GM12864 (cell line): ENCODE data around the gene RHOT2.

ENCODE experiments used
- DNase-seq: peaks from one replicate; pipeline ENCODE4 v3.0.0-alpha.2; 2011; ENCODE audit warnings: low read depth
- H3K4me3 ChIP-seq: 2 replicates; pipeline ENCODE4 v1.5.1; 2011; ENCODE audit warnings: mild to moderate bottlenecking, low read depth, low read length, control low read depth
- TF ChIP-seq, protein P1 (sequence below): IDR thresholded peaks from 2 replicates; pipeline ENCODE4 v1.5.1; 2011; ENCODE audit warnings: low read depth, mild to moderate bottlenecking, moderate library complexity, low read length, control low read depth, inconsistent platforms; ENCODE audit errors: missing control alignments

RHOT2 gene

DNA sequence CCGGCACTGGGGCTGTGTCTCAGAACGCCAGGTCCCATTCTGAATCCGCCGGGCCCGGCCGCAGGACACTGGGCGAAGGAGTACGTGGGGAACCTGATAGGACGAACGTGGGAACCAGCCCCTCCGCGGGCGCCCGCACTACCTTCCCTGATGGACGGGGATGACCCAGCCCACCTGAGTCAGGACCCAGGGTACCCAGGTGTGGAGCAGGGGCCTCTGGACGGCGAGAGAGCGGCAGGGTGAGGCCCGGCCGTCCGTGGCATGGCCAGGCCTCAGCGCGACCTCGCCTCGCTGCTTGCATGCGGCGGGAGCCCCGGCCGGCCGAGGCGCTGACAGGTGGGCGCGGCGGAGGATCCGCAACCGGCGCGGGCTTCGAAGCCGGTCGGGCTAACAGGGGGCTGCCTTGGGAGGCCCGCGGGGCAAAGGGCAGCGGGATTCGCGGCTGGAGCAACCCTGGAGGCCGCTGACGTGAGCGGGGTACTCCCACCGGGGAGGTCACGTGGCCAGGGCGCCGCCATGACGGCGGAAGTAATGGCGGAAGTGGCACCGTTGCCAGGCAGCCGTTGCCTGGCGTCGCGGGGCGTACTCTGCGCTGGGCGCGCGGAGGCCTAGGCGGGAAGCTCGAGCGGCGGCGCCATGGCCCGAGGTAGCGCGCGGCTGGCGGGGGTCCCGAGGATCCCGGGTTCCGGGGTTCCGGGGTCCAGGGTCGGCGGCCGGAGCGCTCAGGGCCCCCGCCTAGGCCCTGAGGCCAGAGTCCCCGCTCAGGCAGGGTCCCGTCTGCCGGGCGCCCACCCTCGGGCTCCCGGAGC, 18.9 kb upstream of the RHOT2 start, which contains the start of gene WDR90:
TSS of gene WDR90 (plus strand) at position 585 of the 809 bp plus-strand sequence. CDS start at position 637, 52 bp downstream.
- peak; percentile 69 for DNase-seq
- TF ChIP-seq, protein P1, sequence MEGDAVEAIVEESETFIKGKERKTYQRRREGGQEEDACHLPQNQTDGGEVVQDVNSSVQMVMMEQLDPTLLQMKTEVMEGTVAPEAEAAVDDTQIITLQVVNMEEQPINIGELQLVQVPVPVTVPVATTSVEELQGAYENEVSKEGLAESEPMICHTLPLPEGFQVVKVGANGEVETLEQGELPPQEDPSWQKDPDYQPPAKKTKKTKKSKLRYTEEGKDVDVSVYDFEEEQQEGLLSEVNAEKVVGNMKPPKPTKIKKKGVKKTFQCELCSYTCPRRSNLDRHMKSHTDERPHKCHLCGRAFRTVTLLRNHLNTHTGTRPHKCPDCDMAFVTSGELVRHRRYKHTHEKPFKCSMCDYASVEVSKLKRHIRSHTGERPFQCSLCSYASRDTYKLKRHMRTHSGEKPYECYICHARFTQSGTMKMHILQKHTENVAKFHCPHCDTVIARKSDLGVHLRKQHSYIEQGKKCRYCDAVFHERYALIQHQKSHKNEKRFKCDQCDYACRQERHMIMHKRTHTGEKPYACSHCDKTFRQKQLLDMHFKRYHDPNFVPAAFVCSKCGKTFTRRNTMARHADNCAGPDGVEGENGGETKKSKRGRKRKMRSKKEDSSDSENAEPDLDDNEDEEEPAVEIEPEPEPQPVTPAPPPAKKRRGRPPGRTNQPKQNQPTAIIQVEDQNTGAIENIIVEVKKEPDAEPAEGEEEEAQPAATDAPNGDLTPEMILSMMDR, result no peak
- peak within 1 kb of the TSS; percentile 86 for H3K4me3 ChIP-seq

DNA sequence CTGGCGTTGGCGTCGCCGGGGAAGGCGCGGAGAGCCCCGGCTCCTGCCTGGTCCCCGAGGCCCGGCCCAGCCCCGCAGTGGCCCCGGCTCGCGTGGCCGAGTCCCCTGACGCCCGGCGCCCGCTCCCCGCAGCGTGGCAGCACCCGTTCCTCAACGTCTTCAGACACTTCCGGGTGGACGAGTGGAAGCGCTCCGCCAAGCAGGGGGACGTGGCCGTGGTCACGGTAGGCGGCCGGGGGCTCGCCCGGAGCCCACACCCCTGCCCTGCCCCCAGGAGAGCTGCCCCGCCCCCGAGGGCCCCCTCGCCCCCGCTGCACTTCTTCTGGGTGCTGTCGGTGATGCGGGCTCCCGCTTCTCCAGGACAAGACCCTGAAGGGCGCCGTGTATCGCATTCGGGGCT, 18.3 kb upstream of the RHOT2 start:
- H3K4me3 ChIP-seq, result peak overlapping the region; percentile 86
- TF ChIP-seq, protein P1, result no peak

DNA sequence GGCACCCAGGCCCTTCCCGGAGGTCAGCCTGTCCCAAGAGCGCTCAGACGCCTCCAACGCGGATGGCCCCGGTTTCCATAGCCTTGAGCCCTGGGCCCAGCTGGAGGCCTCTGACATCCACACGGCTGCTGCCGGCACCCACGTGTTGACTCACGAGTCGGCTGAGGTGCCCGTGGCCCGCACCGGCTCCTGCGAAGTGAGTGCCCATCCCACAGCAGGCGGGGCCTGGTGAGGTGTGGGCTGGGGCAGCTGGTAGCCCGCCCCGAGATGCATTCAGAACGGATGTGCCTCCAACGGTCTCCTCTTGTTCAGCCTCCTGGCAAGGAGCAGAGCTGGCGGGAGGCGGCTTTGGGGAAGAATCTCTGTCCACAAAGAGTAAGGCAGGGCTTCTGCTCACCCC, 16.1 kb upstream of the RHOT2 start:
- TF ChIP-seq, protein P1, result no peak
- no peak overlapping the region for H3K4me3 ChIP-seq
- DNase-seq, result no peak

More for the DNA sequence above, 18.3 kb upstream of the RHOT2 start:
- no peak for DNase-seq

DNA sequence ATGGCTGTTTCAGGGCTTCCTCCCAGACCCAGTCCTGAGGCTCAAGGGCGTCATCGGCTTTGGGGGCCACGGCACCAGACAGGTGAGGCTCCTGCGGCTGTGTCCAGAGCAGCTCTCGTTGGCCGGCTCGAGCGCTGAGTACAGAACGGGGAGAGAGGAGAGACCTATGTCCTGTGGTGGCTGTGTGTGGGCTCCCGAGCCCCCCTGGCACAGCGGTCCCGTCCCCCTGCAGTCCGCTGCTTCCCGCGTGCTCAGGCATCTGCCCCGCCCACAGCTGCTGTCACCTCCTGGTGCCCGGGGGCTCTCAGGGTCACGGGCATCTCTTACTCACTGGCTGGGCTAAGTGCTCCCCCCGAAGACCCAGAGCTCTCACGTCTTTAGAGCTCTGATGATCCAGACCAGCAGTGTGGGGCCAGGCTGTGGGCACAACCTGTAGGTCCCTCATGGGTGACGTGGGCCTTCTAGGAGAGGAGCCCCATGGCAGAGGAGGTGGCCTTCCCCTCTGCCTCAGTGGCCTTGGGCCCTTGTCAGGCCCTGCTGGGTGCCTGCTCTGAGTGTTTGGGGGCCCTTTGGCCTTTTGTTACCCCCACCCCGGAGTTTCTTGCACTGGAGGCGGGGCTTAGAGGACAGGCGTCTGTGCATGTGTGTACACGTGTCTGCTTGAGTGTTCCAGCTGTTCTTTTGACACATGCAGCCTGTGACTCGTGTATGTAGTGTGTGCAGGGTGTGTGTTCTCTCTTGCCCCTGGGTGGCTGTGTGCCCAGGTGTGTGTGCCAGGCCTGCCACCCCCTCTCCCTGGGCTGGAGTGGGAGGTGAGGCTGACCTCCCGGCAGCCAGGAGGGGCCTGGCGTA, 15.3 kb upstream of the RHOT2 start:
- TF ChIP-seq, protein P1, result no peak
- H3K4me3 ChIP-seq, result no peak overlapping the region
- no peak for DNase-seq

DNA sequence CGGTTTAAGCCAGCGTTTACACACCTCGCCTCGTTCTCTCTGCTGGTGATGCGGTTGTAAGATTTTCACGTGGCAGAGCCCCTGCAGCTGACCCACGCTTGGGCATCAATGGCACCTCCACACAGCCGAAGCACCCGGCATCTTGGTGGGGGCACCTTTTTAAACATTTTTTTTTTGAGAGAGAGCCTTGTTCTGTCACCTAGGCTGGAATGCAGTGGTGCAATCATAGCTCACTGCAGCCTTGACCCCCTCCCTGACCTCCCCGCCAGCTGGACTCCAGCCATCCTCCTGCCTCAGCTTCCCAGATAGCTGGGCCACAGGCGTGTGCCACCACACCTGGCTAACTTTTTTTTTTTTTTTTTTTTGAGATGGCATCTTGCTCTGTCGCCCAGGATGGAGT, 13.9 kb upstream of the RHOT2 start:
- H3K4me3 ChIP-seq, result no peak overlapping the region
- DNase-seq, result no peak
- TF ChIP-seq, protein P1, result no peak

DNA sequence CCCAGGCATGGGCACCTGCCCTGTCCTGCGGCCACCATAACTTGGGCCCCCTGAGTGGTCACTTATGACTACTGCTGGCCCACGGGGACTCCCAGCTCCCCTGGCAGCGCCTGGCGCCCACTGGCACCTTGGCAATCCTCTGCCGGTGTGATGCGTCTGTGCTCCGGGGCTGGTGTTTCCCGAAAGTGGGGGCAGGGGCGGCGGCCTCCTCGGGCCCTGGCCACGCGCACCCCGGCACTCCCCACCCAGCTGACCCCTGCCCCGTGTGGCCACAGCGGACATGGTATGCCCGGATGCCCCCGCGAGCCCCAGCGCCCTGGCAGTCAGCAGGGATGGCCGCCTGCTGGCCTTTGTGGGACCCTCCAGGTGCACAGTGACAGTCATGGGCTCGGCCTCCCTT, 10.4 kb upstream of the RHOT2 start:
- H3K4me3 ChIP-seq, result no peak overlapping the region
- TF ChIP-seq, protein P1, result no peak
- no peak for DNase-seq
